Measurements from ENCODE around the gene DECR2.

DECR2 gene

GRCh38 chr16:392450-393030 lies 9.1 kb upstream of the DECR2 start:
- no peak overlapping the region for H3K27ac ChIP-seq (ENCODE audit: insufficient read depth, low read depth, low read length, poor library complexity, severe bottlenecking)
- no peak overlapping the region for H3K4me3 ChIP-seq (ENCODE audit: insufficient read depth, low read depth, low read length)
- H3K4me1 ChIP-seq (ENCODE audit: control insufficient read depth, insufficient read depth, low read length): peaks cover 8% of the 10 kb centered on the region
- H3K9me3 ChIP-seq (ENCODE audit: control insufficient read depth, low read length): no peaks in the 10 kb centered on the region
- no peaks in the 10 kb centered on the region for H3K36me3 ChIP-seq (ENCODE audit: control insufficient read depth, insufficient read depth, low read length)
- 90 to 92% methylated on average over 7 of the region's 7 CpGs for WGBS, 2 experiments
- H3K27me3 ChIP-seq (ENCODE audit: control insufficient read depth, insufficient read depth, low read length, poor library complexity, severe bottlenecking): no peaks in the 10 kb centered on the region

DNA sequence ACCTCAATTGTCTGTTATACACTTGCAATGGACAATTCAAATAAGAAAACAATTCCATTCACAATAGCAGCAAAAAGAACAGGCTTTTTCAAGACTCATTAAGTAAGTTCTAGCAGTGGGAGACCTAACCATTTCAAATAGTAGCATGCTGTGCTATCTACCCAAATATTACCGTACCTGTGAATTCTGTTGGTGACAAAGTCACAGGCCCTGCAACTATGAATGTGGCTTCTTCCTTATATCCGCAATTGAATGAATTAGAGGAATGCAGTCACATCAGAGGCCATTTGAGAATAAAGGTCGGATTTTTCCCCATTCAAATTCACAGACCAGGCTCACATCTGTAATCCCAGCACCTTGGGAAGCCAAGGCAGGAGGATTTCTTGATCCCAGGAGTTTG lies 5.5 kb upstream of the DECR2 start:
- 11 to 24% methylated on average over 3 of the region's 3 CpGs for WGBS, 2 experiments
- peaks cover 8% of the 10 kb centered on the region for H3K4me1 ChIP-seq (ENCODE audit: control insufficient read depth, insufficient read depth, low read length)
- peaks cover 5% of the 10 kb centered on the region for H3K36me3 ChIP-seq (ENCODE audit: control insufficient read depth, insufficient read depth, low read length)
- peak overlapping the region; percentile 31 for H3K4me3 ChIP-seq (ENCODE audit: insufficient read depth, low read depth, low read length)
- H3K27ac ChIP-seq (ENCODE audit: insufficient read depth, low read depth, low read length, poor library complexity, severe bottlenecking): peak overlapping the region; percentile 3
- H3K27me3 ChIP-seq (ENCODE audit: control insufficient read depth, insufficient read depth, low read length, poor library complexity, severe bottlenecking): no peaks in the 10 kb centered on the region
- no peaks in the 10 kb centered on the region for H3K9me3 ChIP-seq (ENCODE audit: control insufficient read depth, low read length)

DNA sequence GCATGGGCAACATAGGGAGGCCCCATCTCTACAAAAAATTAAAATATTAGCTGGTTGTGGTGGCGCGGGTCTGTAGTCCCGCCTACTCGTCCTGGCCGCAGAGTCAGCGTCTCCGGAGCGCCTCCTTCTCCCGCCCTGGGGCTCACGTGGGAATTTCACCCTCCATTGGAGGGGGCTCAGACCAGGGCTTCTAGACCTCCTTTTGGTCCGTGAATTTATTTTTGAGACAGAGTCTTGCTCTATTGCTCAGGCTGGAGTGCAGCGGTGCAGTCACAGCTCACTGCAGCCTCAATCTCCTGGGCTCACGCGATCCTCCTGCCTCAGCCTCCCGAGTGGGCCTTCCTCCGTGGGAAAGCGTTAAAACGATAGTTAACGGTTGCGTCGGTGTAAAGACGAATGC lies 5.1 kb upstream of the DECR2 start:
- peak overlapping the region; percentile 31 for H3K4me3 ChIP-seq (ENCODE audit: insufficient read depth, low read depth, low read length)
- WGBS, 2 experiments: 6 to 9% methylated on average over 22 of the region's 22 CpGs
- peaks cover 8% of the 10 kb centered on the region for H3K4me1 ChIP-seq (ENCODE audit: control insufficient read depth, insufficient read depth, low read length)
- no peaks in the 10 kb centered on the region for H3K27me3 ChIP-seq (ENCODE audit: control insufficient read depth, insufficient read depth, low read length, poor library complexity, severe bottlenecking)
- H3K27ac ChIP-seq (ENCODE audit: insufficient read depth, low read depth, low read length, poor library complexity, severe bottlenecking): peak overlapping the region; percentile 3
- no peaks in the 10 kb centered on the region for H3K9me3 ChIP-seq (ENCODE audit: control insufficient read depth, low read length)
- peaks cover 5% of the 10 kb centered on the region for H3K36me3 ChIP-seq (ENCODE audit: control insufficient read depth, insufficient read depth, low read length)

- peak within 1 kb of the TSS; percentile 77 for H3K27ac ChIP-seq (ENCODE audit: insufficient read depth, low read depth, low read length, poor library complexity, severe bottlenecking)
- 1% methylated on average over 69 to 71 of the region's 75 CpGs for WGBS, 2 experiments
- H3K27me3 ChIP-seq (ENCODE audit: control insufficient read depth, insufficient read depth, low read length, poor library complexity, severe bottlenecking): no peaks in the 10 kb centered on the region
- peak within 1 kb of the TSS; percentile 69 for H3K4me3 ChIP-seq (ENCODE audit: insufficient read depth, low read depth, low read length)
- peaks cover 5% of the 10 kb centered on the region for H3K36me3 ChIP-seq (ENCODE audit: control insufficient read depth, insufficient read depth, low read length)
- peaks cover 8% of the 10 kb centered on the region for H3K4me1 ChIP-seq (ENCODE audit: control insufficient read depth, insufficient read depth, low read length)
- H3K9me3 ChIP-seq (ENCODE audit: control insufficient read depth, low read length): no peaks in the 10 kb centered on the region
Measured at GRCh38 chr16:397135-397661, 4.5 kb upstream of the DECR2 start, which contains the start of gene NME4. Gene NME4 (plus strand): TSS chr16:397199. CDS start chr16:397223, 24 bp downstream.

- H3K9me3 ChIP-seq (ENCODE audit: control insufficient read depth, low read length): no peaks in the 10 kb centered on the region
- H3K4me3 ChIP-seq (ENCODE audit: insufficient read depth, low read depth, low read length): peak overlapping the region; percentile 23
- peaks cover 8% of the 10 kb centered on the region for H3K4me1 ChIP-seq (ENCODE audit: control insufficient read depth, insufficient read depth, low read length)
- peaks cover 5% of the 10 kb centered on the region for H3K36me3 ChIP-seq (ENCODE audit: control insufficient read depth, insufficient read depth, low read length)
- no peaks in the 10 kb centered on the region for H3K27me3 ChIP-seq (ENCODE audit: control insufficient read depth, insufficient read depth, low read length, poor library complexity, severe bottlenecking)
- peak overlapping the region; percentile 69 for H3K27ac ChIP-seq (ENCODE audit: insufficient read depth, low read depth, low read length, poor library complexity, severe bottlenecking)
- 32 to 35% methylated on average over 29 of the region's 29 CpGs for WGBS, 2 experiments
Measured at GRCh38 chr16:397736-398332, 3.9 kb upstream of the DECR2 start.

GRCh38 chr16:398561-399339 lies 2.9 kb upstream of the DECR2 start:
- Histone ChIP-seq H3K27me3 (ENCODE audit: control insufficient read depth, insufficient read depth, low read length, poor library complexity, severe bottlenecking) (no peaks in the 10 kb centered on the region), H3K4me1 (ENCODE audit: control insufficient read depth, insufficient read depth, low read length) (peaks cover 8% of the 10 kb centered on the region), H3K36me3 (ENCODE audit: control insufficient read depth, insufficient read depth, low read length) (peaks cover 5% of the 10 kb centered on the region), H3K9me3 (ENCODE audit: control insufficient read depth, low read length) (no peaks in the 10 kb centered on the region), H3K27ac (ENCODE audit: insufficient read depth, low read depth, low read length, poor library complexity, severe bottlenecking) (no peak overlapping the region), H3K4me3 (ENCODE audit: insufficient read depth, low read depth, low read length) (peak overlapping the region; percentile 23)
- 90 to 92% methylated on average over 24 of the region's 24 CpGs for WGBS, 2 experiments

DNA sequence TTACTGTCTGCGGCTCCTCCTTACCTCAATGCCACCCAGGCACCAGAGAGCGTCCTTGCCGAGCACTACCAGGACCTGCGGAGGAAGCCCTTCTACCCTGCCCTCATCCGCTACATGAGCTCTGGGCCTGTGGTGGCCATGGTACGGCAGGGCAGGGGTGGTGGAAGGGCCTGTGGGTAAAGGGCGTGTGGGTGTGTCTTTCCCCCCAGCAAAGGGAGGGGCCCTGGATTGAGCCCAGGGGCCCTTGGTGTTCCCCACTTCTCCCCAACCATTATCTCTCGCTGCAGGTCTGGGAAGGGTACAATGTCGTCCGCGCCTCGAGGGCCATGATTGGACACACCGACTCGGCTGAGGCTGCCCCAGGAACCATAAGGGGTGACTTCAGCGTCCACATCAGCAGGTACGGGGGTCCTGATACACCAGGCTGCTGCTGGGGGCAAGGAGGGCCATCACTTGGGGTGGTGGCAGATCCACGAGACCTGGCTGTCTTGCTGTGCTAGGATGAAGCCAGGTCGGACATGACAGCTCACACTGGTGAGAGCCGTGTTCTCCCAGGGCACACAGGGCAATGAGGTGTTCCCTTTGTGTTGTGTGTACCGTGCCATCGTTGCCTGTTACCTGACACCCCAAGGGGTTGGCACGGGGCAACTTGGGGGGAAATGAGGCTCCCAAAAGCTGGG lies 2.2 kb upstream of the DECR2 start:
- no peak overlapping the region for H3K27ac ChIP-seq (ENCODE audit: insufficient read depth, low read depth, low read length, poor library complexity, severe bottlenecking)
- 91 to 92% methylated on average over 22 of the region's 22 CpGs for WGBS, 2 experiments
- no peaks in the 10 kb centered on the region for H3K27me3 ChIP-seq (ENCODE audit: control insufficient read depth, insufficient read depth, low read length, poor library complexity, severe bottlenecking)
- no peaks in the 10 kb centered on the region for H3K9me3 ChIP-seq (ENCODE audit: control insufficient read depth, low read length)
- H3K4me1 ChIP-seq (ENCODE audit: control insufficient read depth, insufficient read depth, low read length): peaks cover 8% of the 10 kb centered on the region
- no peak overlapping the region for H3K4me3 ChIP-seq (ENCODE audit: insufficient read depth, low read depth, low read length)
- peaks cover 5% of the 10 kb centered on the region for H3K36me3 ChIP-seq (ENCODE audit: control insufficient read depth, insufficient read depth, low read length)

DNA sequence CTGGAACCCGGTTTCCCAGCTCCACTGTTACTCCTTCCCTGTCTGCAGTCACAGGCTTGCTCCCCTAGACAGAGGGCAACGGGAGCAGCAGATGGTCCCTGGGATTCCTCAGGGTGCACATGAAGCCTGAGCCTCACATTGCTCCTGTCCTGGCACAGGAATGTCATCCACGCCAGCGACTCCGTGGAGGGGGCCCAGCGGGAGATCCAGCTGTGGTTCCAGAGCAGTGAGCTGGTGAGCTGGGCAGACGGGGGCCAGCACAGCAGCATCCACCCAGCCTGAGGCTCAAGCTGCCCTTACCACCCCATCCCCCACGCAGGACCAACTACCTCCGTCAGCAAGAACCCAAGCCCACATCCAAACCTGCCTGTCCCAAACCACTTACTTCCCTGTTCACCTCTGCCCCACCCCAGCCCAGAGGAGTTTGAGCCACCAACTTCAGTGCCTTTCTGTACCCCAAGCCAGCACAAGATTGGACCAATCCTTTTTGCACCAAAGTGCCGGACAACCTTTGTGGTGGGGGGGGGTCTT lies 1.6 kb upstream of the DECR2 start:
- no peak overlapping the region for H3K4me3 ChIP-seq (ENCODE audit: insufficient read depth, low read depth, low read length)
- H3K36me3 ChIP-seq (ENCODE audit: control insufficient read depth, insufficient read depth, low read length): peaks cover 5% of the 10 kb centered on the region
- H3K27ac ChIP-seq (ENCODE audit: insufficient read depth, low read depth, low read length, poor library complexity, severe bottlenecking): no peak overlapping the region

GRCh38 chr16:404971-405486 lies 3.3 kb downstream of the DECR2 start:
- WGBS, 2 experiments: 93 to 96% methylated on average over 12 of the region's 12 CpGs
- Histone ChIP-seq H3K36me3 (ENCODE audit: control insufficient read depth, insufficient read depth, low read length) (no peaks in the 10 kb centered on the region), H3K9me3 (ENCODE audit: control insufficient read depth, low read length) (no peaks in the 10 kb centered on the region), H3K27ac (ENCODE audit: insufficient read depth, low read depth, low read length, poor library complexity, severe bottlenecking) (no peak overlapping the region), H3K27me3 (ENCODE audit: control insufficient read depth, insufficient read depth, low read length, poor library complexity, severe bottlenecking) (no peaks in the 10 kb centered on the region), H3K4me3 (ENCODE audit: insufficient read depth, low read depth, low read length) (no peak overlapping the region), H3K4me1 (ENCODE audit: control insufficient read depth, insufficient read depth, low read length) (no peaks in the 10 kb centered on the region)

More for the DNA sequence above, 1.6 kb upstream of the DECR2 start:
- WGBS, 2 experiments: 79 to 80% methylated on average over 9 to 10 of the region's 10 CpGs
- no peaks in the 10 kb centered on the region for H3K9me3 ChIP-seq (ENCODE audit: control insufficient read depth, low read length)
- H3K27me3 ChIP-seq (ENCODE audit: control insufficient read depth, insufficient read depth, low read length, poor library complexity, severe bottlenecking): no peaks in the 10 kb centered on the region
- H3K4me1 ChIP-seq (ENCODE audit: control insufficient read depth, insufficient read depth, low read length): peaks cover 8% of the 10 kb centered on the region

Measured in ectodermal cell (in vitro differentiated cells).